Fibroblast of lung (primary cell): ENCODE data around the gene GAB2.

Source experiments
- EZH2 ChIP-seq: IDR thresholded peaks from 2 replicates; pipeline ENCODE4 v1.5.1; 2012; ENCODE audit warnings: low read length, control low read depth, mild to moderate bottlenecking; ENCODE audit errors: missing control alignments
- TF ChIP-seq, protein P1 (sequence below), 2 donors: IDR thresholded peaks in 1 of 2; conservative IDR thresholded peaks in 1 of 2; 1 replicate in 1 of 2; 2 replicates in 1 of 2; pipeline ENCODE4 v1.5.1; 2011 to 2012; ENCODE audit warnings: low read length in 2 of 2, control low read depth in 1 of 2, inconsistent platforms in 1 of 2, low read depth in 1 of 2, mild to moderate bottlenecking in 1 of 2

DNA sequence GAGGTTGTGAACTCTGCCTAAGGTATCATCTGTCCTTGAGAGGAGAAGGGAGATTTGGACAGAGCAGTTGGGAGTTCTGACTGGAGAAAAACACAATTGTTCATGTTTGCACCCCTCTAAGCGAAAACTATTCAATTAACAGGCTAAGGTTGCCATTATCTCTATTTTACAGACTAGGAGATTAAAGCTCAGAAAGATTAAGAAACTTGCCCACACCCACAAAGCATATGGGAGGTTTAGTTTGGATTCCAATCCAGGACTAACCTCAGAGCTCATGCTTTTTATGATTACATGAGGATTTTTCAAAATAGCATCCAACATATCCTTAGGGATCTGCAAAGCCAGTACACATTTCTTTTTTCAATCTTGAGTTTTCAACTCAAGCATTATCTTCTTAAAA is 22.0 kb downstream of the GAB2 start:
- TF ChIP-seq, protein P1, sequence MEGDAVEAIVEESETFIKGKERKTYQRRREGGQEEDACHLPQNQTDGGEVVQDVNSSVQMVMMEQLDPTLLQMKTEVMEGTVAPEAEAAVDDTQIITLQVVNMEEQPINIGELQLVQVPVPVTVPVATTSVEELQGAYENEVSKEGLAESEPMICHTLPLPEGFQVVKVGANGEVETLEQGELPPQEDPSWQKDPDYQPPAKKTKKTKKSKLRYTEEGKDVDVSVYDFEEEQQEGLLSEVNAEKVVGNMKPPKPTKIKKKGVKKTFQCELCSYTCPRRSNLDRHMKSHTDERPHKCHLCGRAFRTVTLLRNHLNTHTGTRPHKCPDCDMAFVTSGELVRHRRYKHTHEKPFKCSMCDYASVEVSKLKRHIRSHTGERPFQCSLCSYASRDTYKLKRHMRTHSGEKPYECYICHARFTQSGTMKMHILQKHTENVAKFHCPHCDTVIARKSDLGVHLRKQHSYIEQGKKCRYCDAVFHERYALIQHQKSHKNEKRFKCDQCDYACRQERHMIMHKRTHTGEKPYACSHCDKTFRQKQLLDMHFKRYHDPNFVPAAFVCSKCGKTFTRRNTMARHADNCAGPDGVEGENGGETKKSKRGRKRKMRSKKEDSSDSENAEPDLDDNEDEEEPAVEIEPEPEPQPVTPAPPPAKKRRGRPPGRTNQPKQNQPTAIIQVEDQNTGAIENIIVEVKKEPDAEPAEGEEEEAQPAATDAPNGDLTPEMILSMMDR (conservative IDR thresholded peaks at IDR 0.05 in 1 of 2, IDR thresholded peaks at IDR 0.05 in 1 of 2; ENCODE audit: low read depth in 1 of 2, low read length in 2 of 2) = no peak
- TF ChIP-seq EZH2 = no peak
